Glutamatergic neuron (in vitro differentiated cells): ENCODE measurements around the gene CBR3. TPM values are rescaled to one million over a fixed set of nuclear protein-coding genes. Genes with fewer than 3 reads are reported as not detected.

Experiments
- DNase-seq: peaks from one replicate; pipeline ENCODE4 v3.0.0; 2022
- H3K27ac Mint-ChIP-seq: one replicate; pipeline ENCODE4 v1.8.0; 2020; ENCODE audit warnings: mild to moderate bottlenecking, mixed read lengths, inconsistent platforms; ENCODE audit not compliant: unreplicated experiment
- H3K27me3 Mint-ChIP-seq: one replicate; pipeline ENCODE4 v1.8.0; 2020; ENCODE audit warnings: mild to moderate bottlenecking, moderate library complexity, mixed read lengths, inconsistent platforms; ENCODE audit not compliant: unreplicated experiment
- H3K36me3 Mint-ChIP-seq: one replicate; pipeline ENCODE4 v1.8.0; 2020; ENCODE audit warnings: mild to moderate bottlenecking, mixed read lengths, inconsistent platforms; ENCODE audit not compliant: unreplicated experiment
- H3K4me1 Mint-ChIP-seq: one replicate; pipeline ENCODE4 v1.8.0; 2020; ENCODE audit warnings: mild to moderate bottlenecking, low read depth, mixed read lengths, inconsistent platforms; ENCODE audit not compliant: unreplicated experiment
- H3K4me3 Mint-ChIP-seq: one replicate; pipeline ENCODE4 v1.8.0; 2020; ENCODE audit warnings: mild to moderate bottlenecking, mixed read lengths, inconsistent platforms; ENCODE audit not compliant: unreplicated experiment
- H3K9me3 Mint-ChIP-seq: one replicate; pipeline ENCODE4 v1.8.0; 2020; ENCODE audit warnings: mild to moderate bottlenecking, moderate library complexity, mixed read lengths, inconsistent platforms; ENCODE audit not compliant: unreplicated experiment
- CTCF ChIP-seq: fragments of 200-600 bp; sonication (generic); IDR thresholded peaks from one replicate; pipeline ENCODE4 v1.5.0; 2021; ENCODE audit not compliant: partially characterized antibody, unreplicated experiment
- total RNA-seq: library from RNA; stranded (reverse); fragmentation: NEBNext Ultra II Directional; extraction: Animal tissue kit (Norgen Biotek cat#: 25700); gene quantifications from one replicate; pipeline ENCODE4 v1.2.1, GENCODE V29; 2021; ENCODE audit not compliant: unreplicated experiment

The CBR3 gene
- total RNA-seq, 1 donor from 2014 or later: not detected

GRCh38 chr21:36169470-36170128, 34.7 kb downstream of the CBR3 start:
- H3K27me3 Mint-ChIP-seq: no peaks in the 10 kb centered on the region
- no peak overlapping the region for H3K4me3 Mint-ChIP-seq
- no peak for DNase-seq
- no peak for TF ChIP-seq CTCF
- peaks cover 17% of the 10 kb centered on the region for H3K36me3 Mint-ChIP-seq
- peaks cover 6% of the 10 kb centered on the region for H3K9me3 Mint-ChIP-seq
- H3K4me1 Mint-ChIP-seq: peaks cover 17% of the 10 kb centered on the region
- H3K27ac Mint-ChIP-seq: no peak overlapping the region

GRCh38 chr21:36170823-36171222, 35.9 kb downstream of the CBR3 start:
- H3K27ac Mint-ChIP-seq: no peak overlapping the region
- H3K36me3 Mint-ChIP-seq: peaks cover 17% of the 10 kb centered on the region
- no peak for DNase-seq
- H3K27me3 Mint-ChIP-seq: peaks cover 2% of the 10 kb centered on the region
- peaks cover 17% of the 10 kb centered on the region for H3K4me1 Mint-ChIP-seq
- TF ChIP-seq CTCF: no peak
- H3K4me3 Mint-ChIP-seq: no peak overlapping the region
- H3K9me3 Mint-ChIP-seq: peaks cover 8% of the 10 kb centered on the region

GRCh38 chr21:36171336-36171735, 36.5 kb downstream of the CBR3 start:
- Mint-ChIP-seq H3K4me3 (peak overlapping the region; percentile 18), H3K27ac (no peak overlapping the region), H3K4me1 (peaks cover 16% of the 10 kb centered on the region)

GRCh38 chr21:36171741-36172331, 37.0 kb downstream of the CBR3 start:
- Mint-ChIP-seq H3K27ac (peak overlapping the region; percentile 1), H3K9me3 (peaks cover 4% of the 10 kb centered on the region), H3K27me3 (peaks cover 2% of the 10 kb centered on the region), H3K36me3 (peaks cover 17% of the 10 kb centered on the region), H3K4me1 (peaks cover 11% of the 10 kb centered on the region), H3K4me3 (no peak overlapping the region)
- DNase-seq: no peak
- TF ChIP-seq CTCF: no peak

More at GRCh38 chr21:36171336-36171735, 36.5 kb downstream of the CBR3 start:
- H3K27me3 Mint-ChIP-seq: peaks cover 2% of the 10 kb centered on the region
- peaks cover 17% of the 10 kb centered on the region for H3K36me3 Mint-ChIP-seq
- no peak for DNase-seq
- no peak for TF ChIP-seq CTCF
- H3K9me3 Mint-ChIP-seq: peaks cover 8% of the 10 kb centered on the region

GRCh38 chr21:36174780-36175179, 39.9 kb downstream of the CBR3 start:
- Mint-ChIP-seq H3K9me3 (peaks cover 4% of the 10 kb centered on the region), H3K27ac (no peak overlapping the region), H3K36me3 (peaks cover 16% of the 10 kb centered on the region), H3K4me1 (peaks cover 9% of the 10 kb centered on the region), H3K4me3 (no peak overlapping the region), H3K27me3 (peaks cover 2% of the 10 kb centered on the region)
- DNase-seq: no peak
- no peak for TF ChIP-seq CTCF
